Astrocyte (in vitro differentiated cells and primary cell): ENCODE data around the gene HBB.
"Not testable (repeated sequence)": the region's sequence is repeated elsewhere in the genome, so short reads cannot be mapped to it uniquely, and the experiment has no call there.

Experiments used
- EZH2 ChIP-seq: IDR thresholded peaks from 2 replicates; pipeline ENCODE4 v1.6.1; 2012; ENCODE audit warnings: mild to moderate bottlenecking, low read length, inconsistent platforms; ENCODE audit not compliant: insufficient read depth
- TF ChIP-seq, protein P1 (sequence below): IDR thresholded peaks from 2 replicates; pipeline ENCODE4 v1.5.1; 2011; ENCODE audit warnings: low read depth, mild to moderate bottlenecking, inconsistent platforms, low read length, moderate library complexity; ENCODE audit not compliant: insufficient read depth

DNA sequence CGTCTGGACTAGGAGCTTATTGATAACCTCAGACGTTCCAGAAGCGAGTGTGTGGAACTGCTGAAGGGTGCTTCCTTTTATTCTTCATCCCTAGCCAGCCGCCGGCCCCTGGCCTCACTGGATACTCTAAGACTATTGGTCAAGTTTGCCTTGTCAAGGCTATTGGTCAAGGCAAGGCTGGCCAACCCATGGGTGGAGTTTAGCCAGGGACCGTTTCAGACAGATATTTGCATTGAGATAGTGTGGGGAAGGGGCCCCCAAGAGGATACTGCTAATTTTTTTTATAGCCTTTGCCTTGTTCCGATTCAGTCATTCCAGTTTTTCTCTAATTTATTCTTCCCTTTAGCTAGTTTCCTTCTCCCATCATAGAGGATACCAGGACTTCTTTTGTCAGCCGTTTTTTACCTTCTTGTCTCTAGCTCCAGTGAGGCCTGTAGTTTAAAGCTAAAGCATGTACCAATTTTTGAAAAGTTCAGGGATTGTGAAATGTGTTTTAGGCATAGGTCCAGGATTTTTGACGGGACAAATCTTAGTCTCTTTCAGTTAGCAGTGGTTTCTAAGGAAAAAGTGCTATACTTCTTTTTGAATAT, 23.0 kb upstream of the HBB start, which contains the start of gene HBG1:
- TF ChIP-seq, protein P1, sequence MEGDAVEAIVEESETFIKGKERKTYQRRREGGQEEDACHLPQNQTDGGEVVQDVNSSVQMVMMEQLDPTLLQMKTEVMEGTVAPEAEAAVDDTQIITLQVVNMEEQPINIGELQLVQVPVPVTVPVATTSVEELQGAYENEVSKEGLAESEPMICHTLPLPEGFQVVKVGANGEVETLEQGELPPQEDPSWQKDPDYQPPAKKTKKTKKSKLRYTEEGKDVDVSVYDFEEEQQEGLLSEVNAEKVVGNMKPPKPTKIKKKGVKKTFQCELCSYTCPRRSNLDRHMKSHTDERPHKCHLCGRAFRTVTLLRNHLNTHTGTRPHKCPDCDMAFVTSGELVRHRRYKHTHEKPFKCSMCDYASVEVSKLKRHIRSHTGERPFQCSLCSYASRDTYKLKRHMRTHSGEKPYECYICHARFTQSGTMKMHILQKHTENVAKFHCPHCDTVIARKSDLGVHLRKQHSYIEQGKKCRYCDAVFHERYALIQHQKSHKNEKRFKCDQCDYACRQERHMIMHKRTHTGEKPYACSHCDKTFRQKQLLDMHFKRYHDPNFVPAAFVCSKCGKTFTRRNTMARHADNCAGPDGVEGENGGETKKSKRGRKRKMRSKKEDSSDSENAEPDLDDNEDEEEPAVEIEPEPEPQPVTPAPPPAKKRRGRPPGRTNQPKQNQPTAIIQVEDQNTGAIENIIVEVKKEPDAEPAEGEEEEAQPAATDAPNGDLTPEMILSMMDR = not testable (repeated sequence)
- TF ChIP-seq EZH2 = not testable (repeated sequence)
